ENCODE measurements around the gene PRKCH.

The PRKCH gene

GRCh38 chr14:61568572-61569011 lies 247.2 kb downstream of the PRKCH start:
- DNase-seq (ENCODE audit: low read depth) = no peak

- DNase-seq (ENCODE audit: low read depth) = no peak
These were observed 247.9 kb downstream of the PRKCH start for GRCh38 chr14:61569308-61569707.

GRCh38 chr14:61569812-61570548 lies 248.6 kb downstream of the PRKCH start:
- peak; percentile 80 for DNase-seq (ENCODE audit: low read depth)

DNA sequence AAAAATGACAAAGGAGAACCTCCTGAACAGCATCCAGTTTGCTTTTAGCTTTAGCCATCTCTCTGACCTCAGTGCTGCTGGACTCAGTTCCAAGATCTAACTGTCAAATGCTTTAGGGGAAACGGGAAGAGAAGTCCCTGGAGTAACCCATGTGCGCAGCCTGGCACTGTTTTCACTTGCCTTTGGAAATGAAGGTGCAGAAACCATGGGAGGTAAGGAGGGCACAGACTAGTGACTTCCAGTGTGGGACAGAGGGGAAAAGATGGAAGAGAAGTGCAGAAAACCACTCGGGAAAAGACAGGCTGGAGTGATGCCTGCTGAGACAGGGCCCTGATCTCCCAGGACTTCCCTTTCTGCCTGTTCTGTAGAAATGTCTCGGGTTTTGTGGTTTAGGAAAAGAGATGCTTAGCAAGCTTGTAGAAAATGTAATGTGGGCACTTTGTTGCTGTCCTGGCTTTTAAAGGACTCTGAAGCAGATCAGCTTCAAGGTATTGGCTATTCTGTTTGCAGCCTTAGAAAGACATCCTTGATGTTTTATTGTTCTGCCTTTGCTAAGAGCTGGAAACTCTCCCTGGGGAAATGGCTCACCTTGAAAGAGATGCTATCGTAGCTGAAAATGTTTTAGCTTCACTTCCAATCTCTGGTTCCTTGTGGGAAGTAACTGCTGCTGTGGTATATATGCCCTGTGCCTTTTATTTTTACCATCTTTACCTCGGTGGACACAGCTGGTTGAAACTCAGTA lies 249.3 kb downstream of the PRKCH start:
- no peak for DNase-seq (ENCODE audit: low read depth)

DNA sequence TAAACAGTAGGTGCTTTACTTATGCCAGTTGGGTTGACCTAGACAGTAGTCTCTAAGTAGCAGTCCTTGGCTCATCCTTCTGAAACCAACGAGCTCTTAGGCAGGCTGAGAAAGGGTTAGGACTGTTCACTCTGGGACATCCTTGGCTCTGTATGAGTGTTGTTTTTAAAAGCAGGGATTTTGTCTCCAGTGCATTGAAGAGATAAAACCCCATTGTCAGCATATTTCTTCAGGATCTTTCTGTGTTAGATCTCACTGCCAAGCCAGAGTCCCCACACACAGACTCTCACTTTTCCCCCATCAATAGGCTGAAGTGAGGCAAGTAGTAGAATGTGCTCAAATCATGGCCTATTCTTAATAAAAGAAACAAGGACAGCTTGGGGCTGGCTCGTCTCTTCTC lies 250.5 kb downstream of the PRKCH start:
- no peak for DNase-seq (ENCODE audit: low read depth)

DNA sequence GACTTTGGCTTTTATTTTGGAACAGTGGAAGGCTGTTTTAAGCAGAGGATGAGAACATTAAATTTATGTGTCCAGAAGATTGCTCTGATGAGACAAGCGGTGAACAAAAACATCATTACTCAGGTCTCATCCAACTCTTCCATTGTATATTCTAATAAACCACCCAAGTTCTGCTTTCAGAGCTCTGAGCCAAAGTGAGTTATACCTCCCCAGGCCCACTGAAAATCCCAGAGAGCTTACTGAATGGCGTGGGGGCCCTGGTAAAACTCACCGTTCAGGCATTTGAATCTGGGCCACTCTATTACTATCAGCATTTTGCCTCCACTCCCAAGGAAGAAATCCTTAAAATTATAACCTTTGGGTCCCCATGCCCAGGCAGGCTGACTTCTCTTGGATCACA lies 251.9 kb downstream of the PRKCH start:
- DNase-seq (ENCODE audit: low read depth) = no peak

DNA sequence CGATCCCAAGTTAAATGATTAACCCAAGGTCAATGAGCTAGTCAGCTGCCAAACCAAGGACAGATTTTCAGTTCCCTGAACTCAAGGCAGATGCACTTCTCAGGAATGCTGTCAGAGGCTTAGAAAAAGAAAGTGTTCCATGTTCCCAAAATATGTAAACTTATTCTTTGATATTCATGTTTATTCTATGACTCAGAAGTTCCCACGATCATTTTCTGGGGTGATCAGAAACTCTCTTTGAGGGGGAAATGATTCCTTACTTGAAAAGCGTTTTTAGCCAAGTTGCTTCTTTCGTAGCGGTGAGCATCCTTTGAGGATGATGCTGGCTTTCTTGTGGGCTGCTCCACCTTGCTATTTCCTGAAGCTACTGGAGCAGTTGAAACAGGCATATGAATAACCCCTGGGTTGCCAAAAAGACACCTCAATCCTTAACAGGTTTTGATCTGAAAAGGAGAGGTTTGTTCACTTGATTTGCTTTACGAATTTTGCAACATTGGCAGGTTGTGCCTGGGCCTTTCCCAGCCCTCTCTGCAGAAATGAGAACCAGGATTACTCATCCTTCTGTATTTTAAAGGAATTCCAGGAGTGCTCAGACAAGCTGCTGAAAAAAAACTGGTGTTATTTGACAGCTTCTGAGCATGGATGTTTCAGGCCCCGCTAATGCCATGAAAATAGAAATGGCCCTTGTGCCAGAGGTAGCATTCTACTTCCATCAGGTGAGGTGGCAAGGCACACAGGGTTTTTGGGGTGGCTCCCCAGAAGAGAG lies 252.6 kb downstream of the PRKCH start:
- DNase-seq (ENCODE audit: low read depth) = no peak

DNA sequence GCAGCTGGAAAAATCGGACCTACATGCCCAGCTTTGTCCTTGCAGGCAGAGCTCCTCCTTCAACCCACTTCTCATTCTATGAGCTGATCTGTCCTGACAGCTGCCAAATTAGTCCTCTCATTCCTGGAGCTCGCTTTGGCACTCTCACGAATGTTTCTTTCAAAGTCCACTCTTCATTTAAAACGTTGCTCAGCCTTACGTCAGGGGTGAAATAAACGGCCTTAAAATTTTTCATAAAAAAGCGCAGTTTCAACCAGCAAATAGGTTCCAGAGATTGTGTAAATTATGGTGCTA lies 253.1 kb downstream of the PRKCH start:
- DNase-seq (ENCODE audit: low read depth) = no peak

DNA sequence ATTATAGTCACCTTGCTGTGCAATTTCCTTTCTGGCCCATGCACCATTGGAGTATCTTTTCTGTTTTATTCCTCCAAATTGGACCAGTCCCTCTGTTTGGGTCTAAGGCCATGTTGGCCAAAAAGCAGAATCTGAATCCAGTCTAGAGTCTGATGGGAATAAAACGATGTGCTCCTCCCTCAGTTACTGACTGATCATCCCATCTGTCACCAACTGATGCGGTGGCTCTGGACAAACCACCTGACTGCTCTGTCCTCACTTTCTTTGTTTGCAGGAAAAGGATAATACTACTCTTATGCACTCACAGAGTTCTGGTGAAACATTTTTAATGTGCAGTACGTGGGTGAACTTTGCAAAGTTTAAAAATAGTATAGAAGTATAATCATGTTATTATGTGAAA lies 253.7 kb downstream of the PRKCH start:
- no peak for DNase-seq (ENCODE audit: low read depth)

DNA sequence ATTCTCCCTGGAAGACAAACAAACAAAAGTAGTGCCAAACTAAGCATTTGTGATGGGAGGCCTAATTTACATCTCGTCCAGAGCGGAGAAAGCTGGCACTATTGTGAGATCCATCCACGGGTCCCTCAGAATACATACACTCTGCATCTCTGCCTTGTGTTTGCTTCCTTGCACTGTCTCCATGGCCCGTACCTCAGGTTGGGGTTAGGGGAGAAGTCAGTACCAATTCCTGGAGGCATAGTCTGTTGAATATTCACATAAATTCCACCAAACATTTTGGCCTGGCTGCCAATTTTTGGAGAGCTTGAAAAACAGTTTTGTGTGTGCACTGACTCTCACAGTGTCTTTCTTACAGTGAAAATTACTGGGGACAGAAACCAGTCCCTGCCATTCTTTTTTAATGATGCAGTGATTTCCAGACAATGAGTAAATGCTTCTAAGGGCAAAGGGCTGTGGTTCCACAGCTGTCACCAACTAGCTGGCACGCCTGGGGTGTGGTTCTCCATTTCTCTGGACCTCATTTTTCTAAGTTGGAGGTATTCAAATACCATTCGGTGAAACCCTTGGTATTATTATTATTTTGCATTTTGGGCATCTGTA lies 254.3 kb downstream of the PRKCH start:
- DNase-seq (ENCODE audit: low read depth) = no peak

DNA sequence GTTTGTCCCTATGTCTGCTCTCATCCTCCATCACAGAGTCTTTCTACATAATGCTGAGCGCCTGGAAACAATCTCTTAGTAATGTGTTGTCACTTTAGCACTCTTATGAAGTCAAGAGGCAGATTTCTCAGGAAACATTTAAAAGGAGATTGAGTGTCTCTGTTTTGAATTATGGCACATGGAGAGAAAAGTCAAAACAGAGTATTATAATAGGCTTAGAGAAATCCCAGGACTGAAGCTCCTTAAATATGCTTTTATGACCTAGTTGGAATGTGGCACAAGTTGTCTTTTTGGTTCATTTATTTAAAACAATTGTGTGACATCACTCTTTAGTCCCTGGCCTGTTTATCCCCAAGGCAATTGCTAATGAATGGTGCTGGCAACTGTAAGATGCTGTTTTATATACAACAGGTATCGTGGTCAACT lies 256.1 kb downstream of the PRKCH start:
- DNase-seq (ENCODE audit: low read depth) = no peak

GRCh38 chr14:61578745-61579144 lies 257.4 kb downstream of the PRKCH start:
- no peak for DNase-seq (ENCODE audit: low read depth)

GRCh38 chr14:61581340-61581739 lies 260.0 kb downstream of the PRKCH start:
- DNase-seq (ENCODE audit: low read depth) = no peak

GRCh38 chr14:61581955-61582615 lies 260.7 kb downstream of the PRKCH start:
- no peak for DNase-seq (ENCODE audit: low read depth)

DNA sequence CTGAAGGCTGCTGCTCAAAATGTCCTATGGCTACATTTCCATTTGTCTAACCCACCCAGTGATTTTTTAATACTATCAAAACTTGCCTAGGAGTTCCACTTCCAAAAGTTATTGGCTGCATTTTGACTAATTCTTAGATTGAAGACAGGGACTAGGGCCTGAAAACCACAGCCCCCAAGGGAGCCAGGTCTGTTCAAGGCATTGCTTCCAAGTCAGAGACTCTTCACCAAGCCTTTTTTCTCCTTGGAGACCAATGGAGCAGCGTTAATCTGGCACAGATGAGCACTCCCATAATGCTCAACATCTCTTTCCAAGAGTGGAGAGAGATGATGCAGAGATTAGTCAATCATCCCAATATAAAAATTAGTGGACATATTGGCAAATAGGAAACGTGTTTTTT lies 261.4 kb downstream of the PRKCH start:
- no peak for DNase-seq (ENCODE audit: low read depth)

- no peak for DNase-seq (ENCODE audit: low read depth)
These were observed 263.0 kb downstream of the PRKCH start for GRCh38 chr14:61584331-61584741.

DNA sequence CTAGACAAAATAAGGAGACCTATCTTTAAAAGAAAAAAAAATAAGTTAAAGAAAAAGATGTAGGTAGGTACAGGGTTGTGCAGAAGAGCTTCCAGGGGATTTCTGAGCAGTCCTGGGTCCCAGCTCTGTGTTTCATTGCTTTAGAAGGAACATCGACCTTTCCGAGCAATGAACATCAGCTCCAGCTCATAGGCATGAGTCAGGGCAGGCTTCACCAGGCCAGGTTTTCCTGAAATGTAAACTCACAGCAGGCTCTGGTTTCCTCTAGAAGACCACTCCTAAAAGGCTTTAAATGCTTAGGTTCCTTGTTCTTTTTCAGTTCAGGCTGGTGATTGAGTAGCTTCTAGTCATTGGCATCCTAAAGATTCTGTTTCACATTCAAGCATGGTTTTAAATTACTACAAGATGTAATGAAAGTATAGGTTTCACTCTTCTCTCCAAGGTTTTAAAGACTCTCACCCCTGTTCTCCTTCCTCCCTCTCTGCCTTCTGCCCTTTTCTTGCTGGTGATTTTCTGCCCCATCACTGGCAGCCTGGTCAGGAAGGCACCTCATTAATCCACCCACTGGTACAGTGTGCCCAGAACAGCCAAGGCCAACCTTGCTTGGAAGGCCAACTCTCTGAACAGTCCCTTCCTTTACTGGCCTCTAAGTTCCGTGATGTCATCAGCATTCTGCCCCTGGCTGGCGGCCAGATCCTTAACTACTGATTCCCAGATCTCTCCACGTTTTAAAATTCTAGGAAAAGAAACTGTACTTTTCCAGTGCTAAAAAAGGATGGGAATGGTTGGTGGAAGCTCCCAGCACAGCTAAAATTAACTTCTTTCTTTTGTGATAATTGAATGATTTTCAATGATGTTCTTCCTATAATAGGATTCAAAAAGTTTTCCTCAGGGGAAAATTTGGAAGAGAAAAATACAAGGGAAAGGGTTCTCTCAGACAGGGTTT lies 264.5 kb downstream of the PRKCH start:
- DNase-seq (ENCODE audit: low read depth) = no peak

DNA sequence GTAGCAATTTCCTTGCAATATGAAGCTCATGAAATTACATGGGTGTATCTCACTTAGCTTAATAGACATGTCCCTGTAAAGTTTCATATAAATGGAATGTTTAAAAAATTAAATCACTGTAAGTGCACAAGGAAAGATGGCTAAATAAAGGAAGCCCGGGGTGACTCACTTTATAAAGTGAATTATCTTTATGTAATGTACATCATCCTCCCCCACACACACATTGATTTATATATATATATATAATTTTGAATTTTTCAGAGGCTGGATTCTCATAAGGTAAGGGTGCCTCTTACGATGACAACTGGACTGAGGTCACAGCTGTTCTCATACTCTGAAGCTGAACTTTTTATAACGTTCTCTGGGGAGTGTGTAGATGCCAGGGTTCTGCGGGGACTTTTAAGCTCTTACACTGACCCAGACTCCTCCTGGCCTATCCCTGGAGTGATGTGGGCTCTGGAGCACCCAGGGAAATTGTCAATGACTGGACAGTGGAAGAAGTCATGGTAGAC lies 265.2 kb downstream of the PRKCH start:
- no peak for DNase-seq (ENCODE audit: low read depth)

DNA sequence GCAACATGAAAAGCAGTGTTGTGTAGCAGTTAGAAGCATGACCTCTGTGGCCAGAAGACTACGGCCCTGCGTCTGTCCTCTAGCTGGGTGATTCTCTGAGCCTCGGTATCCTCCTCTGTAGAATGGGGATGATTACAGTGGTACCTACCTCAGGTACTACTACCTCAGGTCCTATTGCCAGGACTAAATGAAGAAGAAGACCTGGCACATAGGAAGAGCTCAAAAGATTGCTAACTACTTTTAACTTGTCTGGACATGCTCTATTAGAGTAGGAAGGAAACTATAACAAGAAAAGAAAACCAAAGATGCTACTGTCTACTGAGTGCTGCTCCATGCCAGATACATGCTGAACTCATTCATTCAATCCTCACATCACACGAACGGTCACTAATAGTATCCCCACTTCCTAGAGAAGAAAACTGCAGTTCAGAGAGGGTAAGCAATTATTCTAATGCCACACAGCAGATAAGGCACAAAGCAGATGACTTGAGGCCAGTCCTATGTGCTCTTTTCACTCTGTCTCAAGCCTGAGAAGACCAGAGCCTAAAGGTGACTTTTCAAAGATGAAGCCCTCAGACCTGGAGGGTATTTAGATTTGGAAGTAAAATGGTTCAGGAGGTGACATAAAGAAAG lies 265.8 kb downstream of the PRKCH start:
- no peak for DNase-seq (ENCODE audit: low read depth)

- DNase-seq (ENCODE audit: low read depth) = no peak
These were observed 267.1 kb downstream of the PRKCH start for GRCh38 chr14:61588419-61588901.

Measured in GM04503 (cell line).